ENCODE measurements around the gene SNRPA1.

DNA sequence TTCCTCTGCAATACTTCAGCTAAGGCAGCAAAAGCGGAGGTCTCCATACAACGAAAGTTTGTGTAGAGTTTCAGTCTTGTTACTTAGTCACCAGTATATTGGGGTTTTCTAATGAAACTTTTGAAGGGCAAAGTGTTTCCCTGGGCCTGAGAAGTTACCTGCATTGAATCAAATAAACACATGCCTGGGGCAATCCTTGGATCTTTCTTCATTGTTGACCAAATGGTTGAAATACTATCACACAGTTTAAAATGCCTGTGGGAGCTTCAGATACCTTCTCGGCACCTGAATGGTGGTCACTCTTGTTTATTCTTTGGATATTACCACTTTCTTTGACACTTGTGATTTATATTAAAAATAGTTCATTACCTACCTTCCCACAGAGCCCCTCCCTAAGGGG lies 42.2 kb downstream of the SNRPA1 start:
- TF ChIP-seq, protein P1, sequence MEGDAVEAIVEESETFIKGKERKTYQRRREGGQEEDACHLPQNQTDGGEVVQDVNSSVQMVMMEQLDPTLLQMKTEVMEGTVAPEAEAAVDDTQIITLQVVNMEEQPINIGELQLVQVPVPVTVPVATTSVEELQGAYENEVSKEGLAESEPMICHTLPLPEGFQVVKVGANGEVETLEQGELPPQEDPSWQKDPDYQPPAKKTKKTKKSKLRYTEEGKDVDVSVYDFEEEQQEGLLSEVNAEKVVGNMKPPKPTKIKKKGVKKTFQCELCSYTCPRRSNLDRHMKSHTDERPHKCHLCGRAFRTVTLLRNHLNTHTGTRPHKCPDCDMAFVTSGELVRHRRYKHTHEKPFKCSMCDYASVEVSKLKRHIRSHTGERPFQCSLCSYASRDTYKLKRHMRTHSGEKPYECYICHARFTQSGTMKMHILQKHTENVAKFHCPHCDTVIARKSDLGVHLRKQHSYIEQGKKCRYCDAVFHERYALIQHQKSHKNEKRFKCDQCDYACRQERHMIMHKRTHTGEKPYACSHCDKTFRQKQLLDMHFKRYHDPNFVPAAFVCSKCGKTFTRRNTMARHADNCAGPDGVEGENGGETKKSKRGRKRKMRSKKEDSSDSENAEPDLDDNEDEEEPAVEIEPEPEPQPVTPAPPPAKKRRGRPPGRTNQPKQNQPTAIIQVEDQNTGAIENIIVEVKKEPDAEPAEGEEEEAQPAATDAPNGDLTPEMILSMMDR (IDR thresholded peaks at IDR 0.05): no peak
- TF ChIP-seq POLR2A (IDR thresholded peaks at IDR 0.05): no peak
